GM18861 (cell line): ENCODE results near the gene OGN.

Experiments used
- ATAC-seq: cut with Tn5 transposase; IDR thresholded peaks from one replicate; pipeline ENCODE4 v1.9.1; 2021; ENCODE audit not compliant: unreplicated experiment

Gene OGN

GRCh38 chr9:92349771-92350739 lies 54.3 kb downstream of the OGN start:
- no peak for ATAC-seq

GRCh38 chr9:92345582-92345981 lies 58.8 kb downstream of the OGN start:
- ATAC-seq = no peak

GRCh38 chr9:92342825-92343488 lies 61.4 kb downstream of the OGN start:
- ATAC-seq = no peak

GRCh38 chr9:92341578-92341977 lies 62.8 kb downstream of the OGN start:
- ATAC-seq = no peak

- ATAC-seq = no peak
Observed at GRCh38 chr9:92333282-92333634, 71.1 kb downstream of the OGN start.
